ENCODE measurements around the gene HSPA12B.

DNA sequence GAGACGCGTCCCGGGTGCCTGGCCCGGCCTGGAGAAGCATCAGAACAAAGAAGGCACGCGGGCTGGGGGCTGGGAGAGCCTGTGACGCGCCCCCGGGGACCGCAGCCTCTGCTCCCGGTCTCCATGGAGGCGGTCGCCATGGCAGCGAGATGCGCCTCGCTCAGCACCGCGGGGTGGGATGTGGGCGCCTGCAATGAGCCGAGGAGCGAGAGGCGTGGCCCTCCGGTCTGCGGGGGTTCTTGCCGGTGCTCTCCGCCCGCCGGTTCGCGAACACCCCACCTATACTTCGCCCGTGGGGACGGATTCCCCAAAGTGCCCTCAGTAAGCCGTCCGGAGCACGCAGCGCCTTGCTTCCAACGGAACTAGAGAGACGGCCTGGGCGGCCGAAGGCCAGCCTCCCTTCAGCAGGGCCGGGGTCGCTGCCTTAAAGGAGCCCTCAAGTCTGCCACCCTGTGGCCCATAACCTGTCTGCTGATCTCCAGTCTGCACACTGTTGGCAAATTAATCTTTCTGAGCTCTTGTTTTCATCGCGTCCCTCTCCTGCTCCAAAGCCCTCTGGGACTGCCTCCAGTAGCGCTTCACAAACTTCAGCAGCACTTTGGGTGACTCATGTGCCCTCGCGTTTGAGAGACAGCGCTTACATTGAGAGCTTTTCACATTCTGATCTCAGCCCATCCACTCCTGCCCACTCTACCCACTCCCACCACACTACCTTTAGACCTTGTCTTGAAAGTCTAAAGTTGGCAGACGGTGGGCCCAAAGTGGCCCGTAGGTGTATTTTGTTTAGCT, 36.1 kb downstream of the HSPA12B start:
- TF ChIP-seq, protein P1, sequence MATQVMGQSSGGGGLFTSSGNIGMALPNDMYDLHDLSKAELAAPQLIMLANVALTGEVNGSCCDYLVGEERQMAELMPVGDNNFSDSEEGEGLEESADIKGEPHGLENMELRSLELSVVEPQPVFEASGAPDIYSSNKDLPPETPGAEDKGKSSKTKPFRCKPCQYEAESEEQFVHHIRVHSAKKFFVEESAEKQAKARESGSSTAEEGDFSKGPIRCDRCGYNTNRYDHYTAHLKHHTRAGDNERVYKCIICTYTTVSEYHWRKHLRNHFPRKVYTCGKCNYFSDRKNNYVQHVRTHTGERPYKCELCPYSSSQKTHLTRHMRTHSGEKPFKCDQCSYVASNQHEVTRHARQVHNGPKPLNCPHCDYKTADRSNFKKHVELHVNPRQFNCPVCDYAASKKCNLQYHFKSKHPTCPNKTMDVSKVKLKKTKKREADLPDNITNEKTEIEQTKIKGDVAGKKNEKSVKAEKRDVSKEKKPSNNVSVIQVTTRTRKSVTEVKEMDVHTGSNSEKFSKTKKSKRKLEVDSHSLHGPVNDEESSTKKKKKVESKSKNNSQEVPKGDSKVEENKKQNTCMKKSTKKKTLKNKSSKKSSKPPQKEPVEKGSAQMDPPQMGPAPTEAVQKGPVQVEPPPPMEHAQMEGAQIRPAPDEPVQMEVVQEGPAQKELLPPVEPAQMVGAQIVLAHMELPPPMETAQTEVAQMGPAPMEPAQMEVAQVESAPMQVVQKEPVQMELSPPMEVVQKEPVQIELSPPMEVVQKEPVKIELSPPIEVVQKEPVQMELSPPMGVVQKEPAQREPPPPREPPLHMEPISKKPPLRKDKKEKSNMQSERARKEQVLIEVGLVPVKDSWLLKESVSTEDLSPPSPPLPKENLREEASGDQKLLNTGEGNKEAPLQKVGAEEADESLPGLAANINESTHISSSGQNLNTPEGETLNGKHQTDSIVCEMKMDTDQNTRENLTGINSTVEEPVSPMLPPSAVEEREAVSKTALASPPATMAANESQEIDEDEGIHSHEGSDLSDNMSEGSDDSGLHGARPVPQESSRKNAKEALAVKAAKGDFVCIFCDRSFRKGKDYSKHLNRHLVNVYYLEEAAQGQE (IDR thresholded peaks at IDR 0.05; ENCODE audit: insufficient read depth in 1 of 2, low read depth in 2 of 2, low read length in 1 of 2) = no peak
- TF ChIP-seq SIN3A (IDR thresholded peaks at IDR 0.05; ENCODE audit: borderline replicate concordance, insufficient read depth, low read depth, low read length) = no peak
- no peak for TF ChIP-seq POLR2AphosphoS5 (IDR thresholded peaks at IDR 0.05; ENCODE audit: low read depth, low read length)
- TF ChIP-seq, protein P2, sequence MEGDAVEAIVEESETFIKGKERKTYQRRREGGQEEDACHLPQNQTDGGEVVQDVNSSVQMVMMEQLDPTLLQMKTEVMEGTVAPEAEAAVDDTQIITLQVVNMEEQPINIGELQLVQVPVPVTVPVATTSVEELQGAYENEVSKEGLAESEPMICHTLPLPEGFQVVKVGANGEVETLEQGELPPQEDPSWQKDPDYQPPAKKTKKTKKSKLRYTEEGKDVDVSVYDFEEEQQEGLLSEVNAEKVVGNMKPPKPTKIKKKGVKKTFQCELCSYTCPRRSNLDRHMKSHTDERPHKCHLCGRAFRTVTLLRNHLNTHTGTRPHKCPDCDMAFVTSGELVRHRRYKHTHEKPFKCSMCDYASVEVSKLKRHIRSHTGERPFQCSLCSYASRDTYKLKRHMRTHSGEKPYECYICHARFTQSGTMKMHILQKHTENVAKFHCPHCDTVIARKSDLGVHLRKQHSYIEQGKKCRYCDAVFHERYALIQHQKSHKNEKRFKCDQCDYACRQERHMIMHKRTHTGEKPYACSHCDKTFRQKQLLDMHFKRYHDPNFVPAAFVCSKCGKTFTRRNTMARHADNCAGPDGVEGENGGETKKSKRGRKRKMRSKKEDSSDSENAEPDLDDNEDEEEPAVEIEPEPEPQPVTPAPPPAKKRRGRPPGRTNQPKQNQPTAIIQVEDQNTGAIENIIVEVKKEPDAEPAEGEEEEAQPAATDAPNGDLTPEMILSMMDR (IDR thresholded peaks at IDR 0.05) = peak; percentile 78; the same call in 1 of the 2 replicates
- no peak for TF ChIP-seq TCF7L2 (IDR thresholded peaks at IDR 0.05; ENCODE audit: low read depth, low read length)
